ENCODE data around the gene XRCC4.

XRCC4 gene

GRCh38 chr5:83396662-83397061 is 319.3 kb downstream of the XRCC4 start:
- peak; percentile 92 for DNase-seq

GRCh38 chr5:83397658-83398057 is 320.3 kb downstream of the XRCC4 start:
- no peak for DNase-seq

GRCh38 chr5:83400241-83400640 is 322.9 kb downstream of the XRCC4 start:
- DNase-seq = no peak

GRCh38 chr5:83400701-83401100 is 323.4 kb downstream of the XRCC4 start:
- no peak for DNase-seq

- no peak for DNase-seq
These were observed 323.9 kb downstream of the XRCC4 start for GRCh38 chr5:83401122-83401731.

GRCh38 chr5:83401775-83402174 is 324.4 kb downstream of the XRCC4 start:
- no peak for DNase-seq
